Type B pancreatic cell (in vitro differentiated cells): ENCODE measurements around the gene IGFBP1. TPM values are rescaled to one million over a fixed set of nuclear protein-coding genes. Genes with fewer than 3 reads are reported as not detected.
"Not testable (repeated sequence)": the region's sequence is repeated elsewhere in the genome, so short reads cannot be mapped to it uniquely, and the experiment has no call there.

ENCODE experiments used
- DNase-seq: peaks from one replicate; pipeline ENCODE4 v3.0.0; 2021; ENCODE audit warnings: mixed read lengths; ENCODE audit not compliant: unreplicated experiment; ENCODE audit errors: extremely low spot score
- H3K27ac Mint-ChIP-seq: 2 replicates; pipeline ENCODE4 v1.8.0; 2021; ENCODE audit warnings: mild to moderate bottlenecking, mixed read lengths
- H3K27me3 Mint-ChIP-seq: 2 replicates; pipeline ENCODE4 v1.8.0; 2021; ENCODE audit warnings: mixed read lengths
- H3K36me3 Mint-ChIP-seq: 2 replicates; pipeline ENCODE4 v1.8.0; 2021; ENCODE audit warnings: mixed read lengths
- H3K4me1 Mint-ChIP-seq: one replicate; pipeline ENCODE4 v1.8.0; 2021; ENCODE audit warnings: mixed read lengths; ENCODE audit not compliant: unreplicated experiment
- H3K4me3 Mint-ChIP-seq: 2 replicates; pipeline ENCODE4 v1.8.0; 2021; ENCODE audit warnings: mild to moderate bottlenecking, mixed read lengths
- H3K9me3 Mint-ChIP-seq: 2 replicates; pipeline ENCODE4 v1.8.0; 2021; ENCODE audit warnings: mixed read lengths
- total RNA-seq: library from RNA; stranded (reverse); gene quantifications from 2 replicates; pipeline ENCODE4 v1.2.1, GENCODE V29; 2021; ENCODE audit warnings: low replicate concordance
- TF ChIP-seq, protein P1 (sequence below): fragments of 200-600 bp; sonication (generic); conservative IDR thresholded peaks from 2 replicates; pipeline ENCODE4 v1.5.0; 2021; ENCODE audit warnings: antibody characterized with exemption, mild to moderate bottlenecking

The IGFBP1 gene
- total RNA-seq, 1 donor from 2014 or later = 0.75 TPM

DNA sequence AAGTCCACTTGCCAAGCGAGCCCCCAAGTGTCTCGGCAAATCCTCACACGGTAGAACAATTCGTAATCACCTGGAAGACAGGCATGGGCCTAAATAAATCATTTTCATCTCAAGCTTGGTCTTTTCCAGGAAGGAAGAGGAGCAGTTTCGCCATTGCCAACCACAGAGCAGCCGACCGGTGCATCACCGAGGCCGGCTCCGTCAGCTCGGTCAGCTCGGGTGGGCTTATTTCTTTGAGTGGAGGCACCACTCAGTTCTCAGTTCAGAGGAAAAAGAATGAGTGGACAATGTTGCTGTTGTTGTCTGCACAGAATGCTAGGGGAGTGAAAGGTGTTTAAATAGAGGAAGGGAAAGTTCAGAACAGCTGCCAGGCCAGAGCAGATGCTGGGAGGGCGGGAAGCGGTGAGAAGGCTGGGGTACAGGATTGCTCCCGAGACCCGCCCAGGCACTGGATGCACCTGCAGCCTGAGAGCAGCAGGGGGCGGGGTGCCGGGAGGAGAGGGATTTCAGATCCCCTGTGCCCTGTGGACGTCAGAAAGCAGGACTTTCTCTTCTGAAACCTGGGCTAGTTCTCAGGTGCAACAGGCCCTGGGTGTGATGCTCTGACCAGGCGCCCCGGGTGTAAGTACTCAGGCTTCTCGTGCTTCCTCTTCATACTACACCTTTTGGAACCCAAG is 50.5 kb downstream of the IGFBP1 start:
- Mint-ChIP-seq H3K4me1 (no peaks in the 10 kb centered on the region), H3K27ac (no peak overlapping the region), H3K9me3 (peaks cover 4% of the 10 kb centered on the region), H3K36me3 (no peaks in the 10 kb centered on the region), H3K4me3 (no peak overlapping the region), H3K27me3 (no peaks in the 10 kb centered on the region)
- TF ChIP-seq, protein P1, sequence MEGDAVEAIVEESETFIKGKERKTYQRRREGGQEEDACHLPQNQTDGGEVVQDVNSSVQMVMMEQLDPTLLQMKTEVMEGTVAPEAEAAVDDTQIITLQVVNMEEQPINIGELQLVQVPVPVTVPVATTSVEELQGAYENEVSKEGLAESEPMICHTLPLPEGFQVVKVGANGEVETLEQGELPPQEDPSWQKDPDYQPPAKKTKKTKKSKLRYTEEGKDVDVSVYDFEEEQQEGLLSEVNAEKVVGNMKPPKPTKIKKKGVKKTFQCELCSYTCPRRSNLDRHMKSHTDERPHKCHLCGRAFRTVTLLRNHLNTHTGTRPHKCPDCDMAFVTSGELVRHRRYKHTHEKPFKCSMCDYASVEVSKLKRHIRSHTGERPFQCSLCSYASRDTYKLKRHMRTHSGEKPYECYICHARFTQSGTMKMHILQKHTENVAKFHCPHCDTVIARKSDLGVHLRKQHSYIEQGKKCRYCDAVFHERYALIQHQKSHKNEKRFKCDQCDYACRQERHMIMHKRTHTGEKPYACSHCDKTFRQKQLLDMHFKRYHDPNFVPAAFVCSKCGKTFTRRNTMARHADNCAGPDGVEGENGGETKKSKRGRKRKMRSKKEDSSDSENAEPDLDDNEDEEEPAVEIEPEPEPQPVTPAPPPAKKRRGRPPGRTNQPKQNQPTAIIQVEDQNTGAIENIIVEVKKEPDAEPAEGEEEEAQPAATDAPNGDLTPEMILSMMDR = peak; percentile 47
- DNase-seq = peak; percentile 58

DNA sequence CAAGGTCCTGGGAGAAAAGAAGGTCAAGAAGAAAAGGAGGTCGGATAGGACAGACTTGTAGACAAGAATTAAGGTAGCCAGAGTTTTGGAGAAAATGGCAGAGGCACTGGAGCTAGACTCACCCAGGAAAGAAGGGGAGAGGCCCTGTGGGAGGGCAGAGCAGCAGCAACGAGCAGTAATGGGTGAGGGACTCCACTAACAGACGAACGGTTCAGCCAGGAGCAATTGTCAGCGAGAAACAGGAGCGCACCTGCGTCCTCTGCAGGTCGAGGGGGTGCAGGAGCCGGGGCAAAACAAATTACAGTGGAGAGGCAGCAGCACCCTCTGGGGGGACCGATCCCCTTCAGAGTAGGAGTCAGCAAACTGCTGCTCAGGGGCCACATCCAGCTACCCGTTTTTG is 51.3 kb downstream of the IGFBP1 start:
- H3K4me1 Mint-ChIP-seq = no peaks in the 10 kb centered on the region
- H3K27me3 Mint-ChIP-seq = no peaks in the 10 kb centered on the region
- H3K27ac Mint-ChIP-seq = no peak overlapping the region

DNA sequence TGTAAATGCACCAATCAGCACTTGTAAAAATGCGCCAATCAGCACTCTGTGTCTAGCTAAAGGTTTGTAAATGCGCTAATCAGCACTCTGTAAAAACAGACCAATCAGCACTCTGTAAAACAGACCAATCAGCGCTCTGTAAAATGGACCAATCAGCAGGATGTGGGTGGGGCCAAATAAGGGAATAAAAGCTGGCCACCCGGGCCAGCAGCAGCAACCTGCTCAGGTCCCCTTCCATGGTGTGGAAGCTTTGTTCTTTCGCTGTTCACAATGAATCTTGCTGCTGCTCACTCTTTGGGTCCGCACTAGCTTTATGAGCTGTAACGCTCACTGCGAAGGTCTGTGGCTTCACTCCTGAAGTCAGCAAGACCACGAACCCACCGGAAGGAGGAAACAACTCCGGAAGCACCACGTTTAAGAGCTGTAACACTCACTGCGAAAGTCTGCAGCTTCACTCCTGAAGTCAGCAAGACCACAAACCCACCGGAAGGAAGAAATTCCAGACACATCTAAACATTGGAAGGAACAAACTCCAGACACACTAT is 52.0 kb downstream of the IGFBP1 start:
- H3K9me3 Mint-ChIP-seq, H3K4me3 Mint-ChIP-seq, H3K27me3 Mint-ChIP-seq, H3K4me1 Mint-ChIP-seq, H3K27ac Mint-ChIP-seq, DNase-seq, H3K36me3 Mint-ChIP-seq: not testable (repeated sequence)

More for the DNA sequence above, 51.3 kb downstream of the IGFBP1 start:
- Mint-ChIP-seq H3K9me3 (no peaks in the 10 kb centered on the region), H3K4me3 (no peak overlapping the region), H3K36me3 (no peaks in the 10 kb centered on the region)
- TF ChIP-seq, protein P1 = no peak
- no peak for DNase-seq

DNA sequence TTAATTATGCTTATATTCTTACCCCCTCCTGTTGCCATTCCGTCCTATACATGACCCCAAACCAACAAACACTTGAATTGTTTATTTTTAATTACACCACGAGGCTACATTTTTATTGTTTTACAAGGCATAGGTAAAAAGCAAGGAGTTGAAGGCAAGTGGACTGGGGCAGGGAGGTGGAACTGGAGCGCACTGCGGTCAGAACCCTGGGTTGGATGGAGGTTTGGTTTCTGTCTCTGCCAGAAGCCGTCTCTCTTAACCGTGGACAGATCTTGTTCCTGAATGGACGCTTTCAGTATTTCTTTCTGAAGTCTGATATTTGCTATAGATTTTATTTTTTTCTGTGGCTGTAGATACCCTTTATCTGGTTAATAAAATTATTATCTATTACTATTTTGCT is 52.7 kb downstream of the IGFBP1 start:
- DNase-seq = no peak
- H3K27ac Mint-ChIP-seq = no peak overlapping the region
- no peak overlapping the region for H3K4me3 Mint-ChIP-seq
- H3K4me1 Mint-ChIP-seq = no peaks in the 10 kb centered on the region
- TF ChIP-seq, protein P1 = no peak
- no peaks in the 10 kb centered on the region for H3K27me3 Mint-ChIP-seq
- no peaks in the 10 kb centered on the region for H3K36me3 Mint-ChIP-seq
- H3K9me3 Mint-ChIP-seq = no peaks in the 10 kb centered on the region

Other genes starting within 250 kb of the IGFBP1 start
- not detected in 2 replicates for gene CCDC201, start 15.4 kb upstream of the IGFBP1 start, total RNA-seq
- 336 and 1,244 TPM in 2 replicates for gene IGFBP3, start 32.8 kb downstream of the IGFBP1 start, total RNA-seq